Measurements from ENCODE around the gene PLEKHA7.
"Not testable (repeated sequence)": the region's sequence is repeated elsewhere in the genome, so short reads cannot be mapped to it uniquely, and the experiment has no call there.

PLEKHA7 gene

GRCh38 chr11:16921668-16922067 lies 92.5 kb downstream of the PLEKHA7 start:
- no peak for DNase-seq (ENCODE audit: low read depth)
- no peak for TF ChIP-seq CTCF (conservative IDR thresholded peaks at IDR 0.05; ENCODE audit: low read length)
- no peak overlapping the region for H3K4me3 ChIP-seq (ENCODE audit: low read length)

GRCh38 chr11:16921019-16921418 lies 93.2 kb downstream of the PLEKHA7 start:
- no peak for DNase-seq (ENCODE audit: low read depth)
- H3K4me3 ChIP-seq (ENCODE audit: low read length), result no peak overlapping the region
- no peak for TF ChIP-seq CTCF (conservative IDR thresholded peaks at IDR 0.05; ENCODE audit: low read length)

- DNase-seq (ENCODE audit: low read depth), result no peak
- TF ChIP-seq CTCF (conservative IDR thresholded peaks at IDR 0.05; ENCODE audit: low read length), result no peak
- H3K4me3 ChIP-seq (ENCODE audit: low read length), result no peak overlapping the region
These were observed 93.7 kb downstream of the PLEKHA7 start for GRCh38 chr11:16920559-16920958.

GRCh38 chr11:16918543-16919182 lies 95.6 kb downstream of the PLEKHA7 start:
- not testable (repeated sequence) for DNase-seq (ENCODE audit: low read depth); H3K4me3 ChIP-seq (ENCODE audit: low read length)

GRCh38 chr11:16917941-16918340 lies 96.3 kb downstream of the PLEKHA7 start:
- H3K4me3 ChIP-seq (ENCODE audit: low read length), result no peak overlapping the region
- TF ChIP-seq CTCF (conservative IDR thresholded peaks at IDR 0.05; ENCODE audit: low read length), result no peak
- no peak for DNase-seq (ENCODE audit: low read depth)

- TF ChIP-seq CTCF (conservative IDR thresholded peaks at IDR 0.05; ENCODE audit: low read length), result no peak
- H3K4me3 ChIP-seq (ENCODE audit: low read length), result no peak overlapping the region
- no peak for DNase-seq (ENCODE audit: low read depth)
These were observed 101.5 kb downstream of the PLEKHA7 start for GRCh38 chr11:16912692-16913111.

GRCh38 chr11:16911658-16912057 lies 102.6 kb downstream of the PLEKHA7 start:
- no peak overlapping the region for H3K4me3 ChIP-seq (ENCODE audit: low read length)
- TF ChIP-seq CTCF (conservative IDR thresholded peaks at IDR 0.05; ENCODE audit: low read length), result no peak
- no peak for DNase-seq (ENCODE audit: low read depth)

- no peak for TF ChIP-seq CTCF (conservative IDR thresholded peaks at IDR 0.05; ENCODE audit: low read length)
- no peak overlapping the region for H3K4me3 ChIP-seq (ENCODE audit: low read length)
- no peak for DNase-seq (ENCODE audit: low read depth)
These were observed 103.0 kb downstream of the PLEKHA7 start for GRCh38 chr11:16911186-16911585.

All from AG10803 (cell line).